HG03064 (cell line): ENCODE measurements around the gene DNAH5.
"Not testable (repeated sequence)": the region's sequence is repeated elsewhere in the genome, so short reads cannot be mapped to it uniquely, and the experiment has no call there.

Experiments used
- ATAC-seq: cut with Tn5 transposase; IDR thresholded peaks from one replicate; pipeline ENCODE4 v1.9.1; 2021; ENCODE audit warnings: low read depth; ENCODE audit not compliant: unreplicated experiment

The DNAH5 gene

GRCh38 chr5:13944560-13945199 lies at the start of gene DNAH5:
Gene DNAH5 (minus strand): TSS chr5:13944688. CDS start chr5:13944438, 250 bp downstream.
- no peak for ATAC-seq

- ATAC-seq: no peak
Observed at GRCh38 chr5:13993926-13994325, 49.4 kb upstream of the DNAH5 start.

- no peak for ATAC-seq
Observed at GRCh38 chr5:13992795-13993194, 48.3 kb upstream of the DNAH5 start.

- no peak for ATAC-seq
Observed at GRCh38 chr5:13991365-13991764, 46.9 kb upstream of the DNAH5 start.

GRCh38 chr5:13990896-13991295 lies 46.4 kb upstream of the DNAH5 start:
- ATAC-seq: no peak

- no peak for ATAC-seq
Observed at GRCh38 chr5:13989832-13990231, 45.3 kb upstream of the DNAH5 start.

GRCh38 chr5:13987843-13988464 lies 43.5 kb upstream of the DNAH5 start:
- no peak for ATAC-seq

GRCh38 chr5:13985731-13986418 lies 41.4 kb upstream of the DNAH5 start:
- ATAC-seq: no peak

GRCh38 chr5:13984888-13985287 lies 40.4 kb upstream of the DNAH5 start:
- not testable (repeated sequence) for ATAC-seq

GRCh38 chr5:13976867-13977830 lies 32.7 kb upstream of the DNAH5 start:
- ATAC-seq: no peak

- ATAC-seq: no peak
Observed at GRCh38 chr5:13976223-13976622, 31.7 kb upstream of the DNAH5 start.

GRCh38 chr5:13975246-13975645 lies 30.8 kb upstream of the DNAH5 start:
- ATAC-seq: no peak

- ATAC-seq: no peak
Observed at GRCh38 chr5:13973724-13974123, 29.2 kb upstream of the DNAH5 start.

GRCh38 chr5:13972029-13972428 lies 27.5 kb upstream of the DNAH5 start:
- ATAC-seq: no peak

GRCh38 chr5:13957032-13957645 lies 12.7 kb upstream of the DNAH5 start:
- ATAC-seq: peak; percentile 93

- ATAC-seq: no peak
Observed at GRCh38 chr5:13956471-13956870, 12.0 kb upstream of the DNAH5 start.

- ATAC-seq: no peak
Observed at GRCh38 chr5:13955896-13956295, 11.4 kb upstream of the DNAH5 start.

GRCh38 chr5:13946111-13946510 lies 1.6 kb upstream of the DNAH5 start:
- no peak for ATAC-seq

GRCh38 chr5:13945271-13945670 lies 783 bp upstream of the DNAH5 start:
- ATAC-seq: no peak

- ATAC-seq: no peak
Observed at GRCh38 chr5:13943676-13944075, 812 bp downstream of the DNAH5 start.
